CD8-positive, alpha-beta memory T cell (primary cell): ENCODE results near the gene RFT1. TPM values are rescaled to one million over a fixed set of nuclear protein-coding genes. Genes with fewer than 3 reads are reported as not detected.

Source experiments
- CTCF ChIA-PET: fragments of 350-600 bp; sonication (Branson Sonifier 250); formaldehyde crosslinking; loops from one replicate; lab custom pipeline; 2021; ENCODE audit warnings: antibody characterized with exemption; lab: Charles Lee
- POLR2A ChIA-PET: fragments of 350-600 bp; sonication (Branson Sonifier 250); formaldehyde crosslinking; loops from one replicate; lab custom pipeline; 2021; ENCODE audit warnings: antibody characterized with exemption; lab: Charles Lee
- DNase-seq, 5 donors: peaks; one replicate each; pipeline versions ENCODE4 v3.0.0 to v3.0.0-alpha.2; 2020 to 2022; ENCODE audit warnings: mixed read lengths in 1 of 5
- H3K27ac ChIP-seq: one replicate; pipeline ENCODE4 v1.7.0; 2013; ENCODE audit warnings: low read depth, mild to moderate bottlenecking, low read length, moderate library complexity
- H3K27me3 ChIP-seq: 2 replicates; pipeline ENCODE4 v1.7.0; 2013; ENCODE audit warnings: low read length, mild to moderate bottlenecking; ENCODE audit not compliant: insufficient read depth, poor library complexity, severe bottlenecking
- H3K36me3 ChIP-seq: 2 replicates; pipeline ENCODE4 v1.7.0; 2013; ENCODE audit warnings: mild to moderate bottlenecking, low read length, moderate library complexity; ENCODE audit not compliant: insufficient read depth
- H3K4me1 ChIP-seq: 2 replicates; pipeline ENCODE4 v1.7.0; 2013; ENCODE audit warnings: mild to moderate bottlenecking, low read length, moderate library complexity; ENCODE audit not compliant: insufficient read depth
- H3K4me3 ChIP-seq: 2 replicates; pipeline ENCODE4 v1.7.0; 2013; ENCODE audit warnings: mild to moderate bottlenecking, low read length
- H3K9me3 ChIP-seq: 2 replicates; pipeline ENCODE4 v1.7.0; 2013; ENCODE audit warnings: mild to moderate bottlenecking, low read length
- H3K27ac Mint-ChIP-seq, 8 donors: one replicate each; pipeline ENCODE4 v1.8.0; 2020 to 2021; ENCODE audit warnings: mixed read lengths in 8 of 8, mild to moderate bottlenecking in 6 of 8, inconsistent platforms in 3 of 8, moderate library complexity in 3 of 8
- H3K27me3 Mint-ChIP-seq, 2 donors: one replicate each; pipeline ENCODE4 v1.8.0; 2020 to 2021; ENCODE audit warnings: mixed read lengths in 2 of 2, mild to moderate bottlenecking in 1 of 2, moderate library complexity in 1 of 2
- H3K36me3 Mint-ChIP-seq, 3 donors: one replicate each; pipeline ENCODE4 v1.8.0; 2020 to 2021; ENCODE audit warnings: mixed read lengths in 3 of 3, inconsistent platforms in 1 of 3, mild to moderate bottlenecking in 1 of 3
- H3K4me1 Mint-ChIP-seq, 3 donors: one replicate each; pipeline ENCODE4 v1.8.0; 2020 to 2021; ENCODE audit warnings: mixed read lengths in 3 of 3, inconsistent platforms in 1 of 3, mild to moderate bottlenecking in 1 of 3
- H3K4me3 Mint-ChIP-seq, 7 donors: one replicate each; pipeline ENCODE4 v1.8.0; 2020 to 2021; ENCODE audit warnings: mixed read lengths in 7 of 7, mild to moderate bottlenecking in 6 of 7, moderate library complexity in 4 of 7, inconsistent platforms in 2 of 7
- H3K9me3 Mint-ChIP-seq, 5 donors: one replicate each; pipeline ENCODE4 v1.8.0; 2020 to 2022; ENCODE audit warnings: mixed read lengths in 5 of 5, mild to moderate bottlenecking in 3 of 5, moderate library complexity in 2 of 5, inconsistent platforms in 1 of 5
- polyA plus RNA-seq: library from polyadenylated mRNA; unstranded; fragments of 300-500 nt; fragmentation: Illumina TruSeq; gene quantifications from one replicate; pipeline ENCODE4 v1.2.3, GENCODE V29; 2021
- total RNA-seq, 2 experiments: library from RNA; stranded (reverse); gene quantifications; one replicate each; pipeline ENCODE4 v1.2.3, GENCODE V29; 2021

The RFT1 gene
- total and polyA plus RNA-seq, 3 experiments from 2014 or later: 31.3 to 58.5 (median 52.7) TPM

DNA sequence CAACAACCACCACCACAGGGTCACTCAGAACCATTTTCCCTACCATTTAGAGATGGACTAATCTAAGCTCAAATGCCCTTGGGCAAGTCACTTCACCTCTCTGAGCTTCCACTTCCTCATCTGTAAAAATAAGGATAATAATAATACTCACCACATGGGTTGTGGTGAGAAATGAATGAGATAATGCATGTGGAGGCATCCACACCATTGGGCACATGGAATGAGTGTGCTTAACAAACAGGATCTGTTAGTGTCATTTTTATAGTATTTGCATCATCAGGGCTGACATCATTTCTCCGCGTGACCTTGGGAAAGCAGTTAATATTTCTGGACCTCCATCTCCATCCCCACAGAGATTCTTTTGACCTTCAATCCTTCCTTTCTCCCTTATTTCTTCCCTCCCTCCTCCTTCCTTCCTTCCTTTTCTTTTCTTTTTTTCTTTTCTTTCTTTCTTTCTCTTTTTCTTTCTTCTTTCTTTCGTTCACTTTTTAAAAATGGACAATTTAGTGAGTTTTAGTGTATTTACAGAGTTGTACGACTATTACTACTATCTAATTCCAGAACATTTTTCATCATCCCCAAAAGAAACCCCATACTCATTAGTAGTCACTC lies 7.7 kb upstream of the RFT1 start:
- Histone ChIP-seq H3K4me3 (no peak overlapping the region), H3K9me3 (no peaks in the 10 kb centered on the region), H3K4me1 (no peaks in the 10 kb centered on the region), H3K27ac (no peak overlapping the region), H3K36me3 (no peaks in the 10 kb centered on the region), H3K27me3 (no peaks in the 10 kb centered on the region)
- no peaks in the 10 kb centered on the region for H3K36me3 Mint-ChIP-seq
- ChIA-PET CTCF (interaction anchor here (1.2 to 1.4 kb wide), 3 partner anchors 10 to 23 kb away, joined by 3 to 5 read pairs (median 3); partner anchors contain the start of gene PRKCD), POLR2A (no interaction called here)
- no peak overlapping the region for H3K4me3 Mint-ChIP-seq
- peaks cover 0 to 4% of the 10 kb centered on the region in 2 donors for H3K27me3 Mint-ChIP-seq
- DNase-seq: no peak
- peak overlapping the region in 1 of 8 donors; percentile 7 for H3K27ac Mint-ChIP-seq
- no peaks in the 10 kb centered on the region for H3K9me3 Mint-ChIP-seq
- H3K4me1 Mint-ChIP-seq: no peaks in the 10 kb centered on the region

DNA sequence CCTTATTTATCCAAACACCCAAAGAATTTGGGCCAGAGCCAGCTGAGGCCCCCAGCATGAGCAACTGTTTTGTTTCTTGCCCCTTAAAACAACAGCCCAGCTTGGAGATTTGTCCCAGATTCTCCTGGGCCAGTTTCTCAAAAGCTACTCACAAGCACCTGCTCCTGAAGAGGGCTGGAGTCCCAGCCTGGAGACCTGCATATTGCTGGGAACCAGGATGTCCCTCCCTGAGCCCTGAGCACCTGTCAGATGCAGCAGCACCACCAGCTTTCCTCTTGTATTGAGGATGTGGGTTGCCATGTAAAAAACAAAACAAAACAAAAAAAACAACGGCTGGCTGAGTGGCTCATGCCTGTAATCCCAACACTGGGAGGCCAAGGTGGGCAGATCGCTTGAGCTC lies 7.0 kb upstream of the RFT1 start:
- Mint-ChIP-seq H3K4me1 (no peaks in the 10 kb centered on the region), H3K4me3 (no peak overlapping the region), H3K27me3 (peaks cover 0 to 4% of the 10 kb centered on the region in 2 donors), H3K27ac (no peak overlapping the region), H3K36me3 (no peaks in the 10 kb centered on the region), H3K9me3 (no peaks in the 10 kb centered on the region)
- Histone ChIP-seq H3K4me1 (no peaks in the 10 kb centered on the region), H3K27me3 (no peaks in the 10 kb centered on the region), H3K36me3 (no peaks in the 10 kb centered on the region), H3K4me3 (no peak overlapping the region), H3K27ac (no peak overlapping the region), H3K9me3 (no peaks in the 10 kb centered on the region)
- ChIA-PET POLR2A (no interaction called here), CTCF (interaction anchor here (0.5 to 1.4 kb wide), 4 partner anchors 10 to 32 kb away, joined by 3 to 5 read pairs (median 3); partner anchors contain the start of gene PRKCD)
- DNase-seq: no peak

GRCh38 chr3:53134631-53135232 lies 4.5 kb upstream of the RFT1 start:
- peak; percentile 33 to 75 (median 36) for DNase-seq
- peaks cover 14 to 20% (median 18%) of the 10 kb centered on the region in 3 donors for H3K4me1 Mint-ChIP-seq
- Histone ChIP-seq H3K27ac (no peak overlapping the region), H3K4me3 (no peak overlapping the region), H3K4me1 (peaks cover 10% of the 10 kb centered on the region), H3K9me3 (no peaks in the 10 kb centered on the region), H3K36me3 (no peaks in the 10 kb centered on the region), H3K27me3 (no peaks in the 10 kb centered on the region)
- H3K9me3 Mint-ChIP-seq: no peaks in the 10 kb centered on the region
- peaks cover 0 to 9% (median 0%) of the 10 kb centered on the region in 3 donors for H3K36me3 Mint-ChIP-seq
- H3K27ac Mint-ChIP-seq: peak overlapping the region in 2 of 8 donors; percentile 70
- ChIA-PET CTCF (interaction anchor here (0.6 to 4.5 kb wide), 16 partner anchors 9 to 756 kb away, joined by 3 to 50 read pairs (median 4); partner anchors contain the start of gene PRKCD), POLR2A (interaction anchor here (0.8 to 1.0 kb wide), 2 partner anchors 10 to 62 kb away, joined by 3 to 4 read pairs; no protein-coding TSS in a partner anchor)
- H3K27me3 Mint-ChIP-seq: peaks cover 0 to 4% of the 10 kb centered on the region in 2 donors
- peak overlapping the region in 1 of 7 donors; percentile 18 for H3K4me3 Mint-ChIP-seq

GRCh38 chr3:53132347-53132746 lies 2.1 kb upstream of the RFT1 start:
- no peak for DNase-seq
- Histone ChIP-seq H3K27ac (no peak overlapping the region), H3K36me3 (no peaks in the 10 kb centered on the region), H3K4me1 (peaks cover 22% of the 10 kb centered on the region), H3K9me3 (no peaks in the 10 kb centered on the region), H3K27me3 (no peaks in the 10 kb centered on the region), H3K4me3 (no peak overlapping the region)
- Mint-ChIP-seq H3K9me3 (no peaks in the 10 kb centered on the region), H3K4me1 (peaks cover 20 to 30% (median 26%) of the 10 kb centered on the region in 3 donors), H3K36me3 (peaks cover 0 to 10% (median 0%) of the 10 kb centered on the region in 3 donors), H3K4me3 (peak overlapping the region in 1 of 7 donors; percentile 54), H3K27ac (peak overlapping the region in 7 of 8 donors; percentile 50 to 100 (median 99)), H3K27me3 (peaks cover 0 to 4% of the 10 kb centered on the region in 2 donors)
- ChIA-PET CTCF (interaction anchor here (1.0 to 4.5 kb wide), 5 partner anchors 18 to 63 kb away, joined by 3 to 50 read pairs (median 6); partner anchors contain the start of gene PRKCD), POLR2A (interaction anchor here (0.6 kb wide), 1 partner anchor 540 kb away, joined by 3 read pairs; no protein-coding TSS in a partner anchor)

- Mint-ChIP-seq H3K4me1 (peaks cover 20 to 30% (median 26%) of the 10 kb centered on the region in 3 donors), H3K4me3 (peak overlapping the region; percentile 91 to 98 (median 93)), H3K9me3 (no peaks in the 10 kb centered on the region), H3K36me3 (peaks cover 0 to 19% (median 0%) of the 10 kb centered on the region in 3 donors), H3K27ac (peak overlapping the region; percentile 99 to 100 (median 100)), H3K27me3 (peaks cover 0 to 3% of the 10 kb centered on the region in 2 donors)
- H3K4me1 ChIP-seq: peaks cover 22% of the 10 kb centered on the region
- H3K9me3 ChIP-seq: no peaks in the 10 kb centered on the region
- H3K4me3 ChIP-seq: peak overlapping the region; percentile 73
- ChIA-PET CTCF (interaction anchor here (1.2 to 1.7 kb wide), 3 partner anchors 17 to 65 kb away, joined by 3 to 5 read pairs (median 4); no protein-coding TSS in a partner anchor), POLR2A (no interaction called here)
- no peaks in the 10 kb centered on the region for H3K36me3 ChIP-seq
- no peak for DNase-seq
- peak overlapping the region; percentile 89 for H3K27ac ChIP-seq
- no peaks in the 10 kb centered on the region for H3K27me3 ChIP-seq
Measured at GRCh38 chr3:53131096-53131495, 861 bp upstream of the RFT1 start.

- H3K9me3 Mint-ChIP-seq: no peaks in the 10 kb centered on the region
- peaks cover 22% of the 10 kb centered on the region for H3K4me1 ChIP-seq
- peak overlapping the region; percentile 89 for H3K27ac ChIP-seq
- H3K27me3 ChIP-seq: no peaks in the 10 kb centered on the region
- H3K9me3 ChIP-seq: no peaks in the 10 kb centered on the region
- H3K36me3 ChIP-seq: peaks cover 10% of the 10 kb centered on the region
- peak overlapping the region; percentile 73 for H3K4me3 ChIP-seq
- ChIA-PET CTCF (interaction anchor here (1.0 kb wide), 1 partner anchor 67 kb away, joined by 3 read pairs; no protein-coding TSS in a partner anchor), POLR2A (interaction anchor here (1.1 kb wide), 1 partner anchor 60 kb away, joined by 3 read pairs; no protein-coding TSS in a partner anchor)
- H3K4me1 Mint-ChIP-seq: peaks cover 20 to 30% (median 26%) of the 10 kb centered on the region in 3 donors
- H3K36me3 Mint-ChIP-seq: peaks cover 0 to 35% (median 7%) of the 10 kb centered on the region in 3 donors
- DNase-seq: no peak
- peak overlapping the region; percentile 99 to 100 (median 100) for H3K27ac Mint-ChIP-seq
- H3K27me3 Mint-ChIP-seq: no peaks in the 10 kb centered on the region
- peak overlapping the region; percentile 91 to 98 (median 93) for H3K4me3 Mint-ChIP-seq
Measured at GRCh38 chr3:53129344-53129743, 891 bp downstream of the RFT1 start.

DNA sequence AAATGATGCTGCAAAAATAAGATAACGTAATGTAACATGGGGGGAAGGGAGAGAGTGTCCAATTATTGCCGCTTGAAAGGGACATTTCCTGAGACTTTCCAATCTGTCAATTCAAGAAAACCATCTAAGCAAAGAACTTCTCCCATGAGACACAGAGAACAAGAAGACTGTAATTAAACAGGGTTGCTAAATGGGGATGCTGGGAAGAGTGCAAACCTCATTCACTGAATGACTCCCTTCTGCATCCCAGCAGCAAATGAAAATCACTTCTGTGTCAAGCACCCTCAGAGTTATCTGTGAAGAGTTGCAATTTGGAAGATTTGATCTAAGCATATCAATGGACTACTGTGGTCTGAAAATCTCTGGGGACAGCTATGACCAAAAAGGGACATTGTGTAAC lies 3.6 kb downstream of the RFT1 start:
- Mint-ChIP-seq H3K27me3 (no peaks in the 10 kb centered on the region), H3K4me1 (peaks cover 24 to 29% (median 27%) of the 10 kb centered on the region in 3 donors), H3K4me3 (peak overlapping the region in 1 of 7 donors; percentile 65), H3K36me3 (peaks cover 0 to 60% (median 19%) of the 10 kb centered on the region in 3 donors), H3K27ac (peak overlapping the region in 1 of 8 donors; percentile 48), H3K9me3 (no peaks in the 10 kb centered on the region)
- no peak overlapping the region for H3K4me3 ChIP-seq
- POLR2A ChIA-PET: no interaction called here
- CTCF ChIA-PET: interaction anchor here (1.7 kb wide), 1 partner anchor 8 kb away, joined by 4 read pairs; no protein-coding TSS in a partner anchor
- H3K36me3 ChIP-seq: peaks cover 30% of the 10 kb centered on the region
- H3K27ac ChIP-seq: no peak overlapping the region
- H3K9me3 ChIP-seq: no peaks in the 10 kb centered on the region
- DNase-seq: no peak
- H3K4me1 ChIP-seq: peaks cover 22% of the 10 kb centered on the region
- H3K27me3 ChIP-seq: no peaks in the 10 kb centered on the region
